Activated CD8-positive, alpha-beta memory T cell treated with anti-CD3 and anti-CD28 coated beads for 24 hours (primary cell): Measurements from ENCODE around the gene ZBTB17.
A peak's percentile ranks its signal among the peaks of the same experiment; 100 is the strongest.
"Not testable (repeated sequence)": the region's sequence is repeated elsewhere in the genome, so short reads cannot be mapped to it uniquely, and the experiment has no call there.

ENCODE experiments used
- DNase-seq: peaks from one replicate; pipeline ENCODE4 v3.0.0-alpha.2; 2020

Gene ZBTB17

GRCh38 chr1:15985611-15986297, 9.9 kb upstream of the ZBTB17 start:
- DNase-seq = no peak

GRCh38 chr1:15983275-15983674, 7.4 kb upstream of the ZBTB17 start:
- DNase-seq = no peak

- DNase-seq = no peak
These were observed 5.8 kb upstream of the ZBTB17 start for GRCh38 chr1:15981679-15982078.

- not testable (repeated sequence) for DNase-seq
These were observed 2.0 kb upstream of the ZBTB17 start for GRCh38 chr1:15977947-15978346.

- DNase-seq = peak; percentile 93
These were observed 520 bp downstream of the ZBTB17 start for GRCh38 chr1:15975358-15975804.

- peak; percentile 72 for DNase-seq
These were observed 1.0 kb downstream of the ZBTB17 start for GRCh38 chr1:15974855-15975254.

GRCh38 chr1:15973772-15974171, 2.1 kb downstream of the ZBTB17 start:
- no peak for DNase-seq

- DNase-seq = no peak
These were observed 3.5 kb downstream of the ZBTB17 start for GRCh38 chr1:15972409-15972808.

- DNase-seq = no peak
These were observed 5.0 kb downstream of the ZBTB17 start for GRCh38 chr1:15970911-15971310.

- no peak for DNase-seq
These were observed 6.5 kb downstream of the ZBTB17 start for GRCh38 chr1:15969321-15969880.

- no peak for DNase-seq
These were observed 7.7 kb downstream of the ZBTB17 start for GRCh38 chr1:15968172-15968571.

GRCh38 chr1:15966956-15967344, 9.0 kb downstream of the ZBTB17 start:
- DNase-seq = no peak

- DNase-seq = peak; percentile 92
These were observed 9.6 kb downstream of the ZBTB17 start for GRCh38 chr1:15966081-15966955.

GRCh38 chr1:15965228-15965767, 10.6 kb downstream of the ZBTB17 start:
- DNase-seq = no peak

GRCh38 chr1:15963968-15964648, 11.8 kb downstream of the ZBTB17 start:
- DNase-seq = no peak

- DNase-seq = no peak
These were observed 12.4 kb downstream of the ZBTB17 start for GRCh38 chr1:15963363-15963967.

GRCh38 chr1:15962671-15963362, 13.1 kb downstream of the ZBTB17 start:
- DNase-seq = no peak

- DNase-seq = no peak
These were observed 13.7 kb downstream of the ZBTB17 start for GRCh38 chr1:15962176-15962575.

- no peak for DNase-seq
These were observed 14.4 kb downstream of the ZBTB17 start for GRCh38 chr1:15961492-15961891.

GRCh38 chr1:15960808-15961207, 15.1 kb downstream of the ZBTB17 start:
- DNase-seq = no peak

GRCh38 chr1:15959827-15960446, 16.0 kb downstream of the ZBTB17 start:
- DNase-seq = peak; percentile 68
